Hindlimb muscle (tissue), 1 donor: ENCODE results near the gene TTR. TPM values are rescaled to one million over a fixed set of nuclear protein-coding genes. Genes with fewer than 3 reads are reported as not detected.

Experiments
- DNase-seq: peaks from one replicate; pipeline ENCODE4 v3.0.0-alpha.2; 2013
- polyA plus RNA-seq: library from polyadenylated mRNA; unstranded; fragments of 120-200 nt; gene quantifications from one replicate; pipeline ENCODE4 v1.2.1, GENCODE V29; 2013; ENCODE audit not compliant: insufficient read length

Gene TTR
- polyA plus RNA-seq, 1 donor: not detected

GRCh38 chr18:31617031-31617717, 25.5 kb downstream of the TTR start:
- no peak for DNase-seq

- DNase-seq: no peak
Measured at GRCh38 chr18:31618801-31619200, 27.1 kb downstream of the TTR start.

- no peak for DNase-seq
Measured at GRCh38 chr18:31619291-31619690, 27.6 kb downstream of the TTR start.

- no peak for DNase-seq
Measured at GRCh38 chr18:31624892-31625640, 33.4 kb downstream of the TTR start.

- DNase-seq: no peak
Measured at GRCh38 chr18:31626409-31626808, 34.7 kb downstream of the TTR start.

GRCh38 chr18:31630549-31630948, 38.9 kb downstream of the TTR start:
- DNase-seq: no peak

GRCh38 chr18:31631526-31631925, 39.8 kb downstream of the TTR start:
- no peak for DNase-seq

GRCh38 chr18:31632356-31632755, 40.7 kb downstream of the TTR start:
- DNase-seq: no peak

GRCh38 chr18:31633392-31634330, 42.0 kb downstream of the TTR start:
- no peak for DNase-seq

GRCh38 chr18:31634331-31634713, 42.6 kb downstream of the TTR start:
- DNase-seq: no peak

- DNase-seq: no peak
Measured at GRCh38 chr18:31636387-31636786, 44.7 kb downstream of the TTR start.

- DNase-seq: no peak
Measured at GRCh38 chr18:31637445-31637844, 45.8 kb downstream of the TTR start.

GRCh38 chr18:31643003-31643402, 51.3 kb downstream of the TTR start:
- no peak for DNase-seq

GRCh38 chr18:31645411-31645810, 53.7 kb downstream of the TTR start:
- no peak for DNase-seq

GRCh38 chr18:31646332-31647126, 54.9 kb downstream of the TTR start:
- DNase-seq: no peak

- peak; percentile 38 for DNase-seq
Measured at GRCh38 chr18:31647127-31647753, 55.6 kb downstream of the TTR start.

Other genes starting within 250 kb of the TTR start
- gene DSG4, start 215.1 kb upstream of the TTR start, polyA plus RNA-seq: not detected
- 0.12 TPM for gene DSG3, start 144.1 kb upstream of the TTR start, polyA plus RNA-seq
- gene DSG2, start 93.7 kb upstream of the TTR start, polyA plus RNA-seq: 3.8 TPM
- gene B4GALT6, start 92.7 kb downstream of the TTR start, polyA plus RNA-seq: 11.6 TPM
- gene SLC25A52, start 169.0 kb downstream of the TTR start, polyA plus RNA-seq: 0.34 TPM